Measurements from ENCODE around the gene ADCK1. TPM values are rescaled to one million over a fixed set of nuclear protein-coding genes. Genes with fewer than 3 reads are reported as not detected.

ADCK1 gene
- total RNA-seq, 2 donors from 2014 or later: 6.9 to 7.4 TPM

GRCh38 chr14:77889971-77890442, 90.1 kb downstream of the ADCK1 start:
- 85 to 96% methylated on average over 3 of the region's 3 CpGs for WGBS, 2 experiments (ENCODE audit: insufficient coverage in 1 of 2, insufficient read length in 1 of 2)
- H3K36me3 ChIP-seq (ENCODE audit: control insufficient read depth, insufficient read depth, low read length): no peaks in the 10 kb centered on the region
- Mint-ChIP-seq H3K9me3 (no peaks in the 10 kb centered on the region), H3K27me3 (ENCODE audit: insufficient read depth) (no peaks in the 10 kb centered on the region), H3K36me3 (ENCODE audit: low read depth) (peaks cover 7% of the 10 kb centered on the region), H3K4me3 (no peak overlapping the region), H3K4me1 (no peaks in the 10 kb centered on the region), H3K27ac (no peak overlapping the region)
- H3K4me1 ChIP-seq (ENCODE audit: control insufficient read depth, insufficient read depth, low read length): no peaks in the 10 kb centered on the region
- H3K27me3 ChIP-seq (ENCODE audit: control insufficient read depth, insufficient read depth, low read length, poor library complexity, severe bottlenecking): no peaks in the 10 kb centered on the region
- no peak overlapping the region for H3K9ac ChIP-seq (ENCODE audit: extremely low read depth, low read length, poor library complexity, severe bottlenecking)
- TF ChIP-seq CTCF (conservative IDR thresholded peaks at IDR 0.05): no peak
- no peak overlapping the region for H3K4me3 ChIP-seq (ENCODE audit: low read length)
- DNase-seq: no peak
- no peaks in the 10 kb centered on the region for H3K9me3 ChIP-seq (ENCODE audit: control insufficient read depth, low read length)
- no peak overlapping the region for H3K27ac ChIP-seq (ENCODE audit: low read depth, low read length)

- WGBS, 2 experiments (ENCODE audit: insufficient coverage in 1 of 2, insufficient read length in 1 of 2): 91 to 97% methylated on average over 4 of the region's 4 CpGs
- H3K9me3 ChIP-seq (ENCODE audit: control insufficient read depth, low read length): no peaks in the 10 kb centered on the region
- no peak overlapping the region for H3K4me3 Mint-ChIP-seq
- H3K4me1 Mint-ChIP-seq: no peaks in the 10 kb centered on the region
- DNase-seq: no peak
- H3K4me1 ChIP-seq (ENCODE audit: control insufficient read depth, insufficient read depth, low read length): no peaks in the 10 kb centered on the region
- H3K4me3 ChIP-seq (ENCODE audit: low read length): no peak overlapping the region
- H3K27ac ChIP-seq (ENCODE audit: low read depth, low read length): no peak overlapping the region
- H3K9me3 Mint-ChIP-seq: no peaks in the 10 kb centered on the region
- H3K27me3 Mint-ChIP-seq (ENCODE audit: insufficient read depth): no peaks in the 10 kb centered on the region
- H3K9ac ChIP-seq (ENCODE audit: extremely low read depth, low read length, poor library complexity, severe bottlenecking): no peak overlapping the region
- no peak overlapping the region for H3K27ac Mint-ChIP-seq
- no peaks in the 10 kb centered on the region for H3K27me3 ChIP-seq (ENCODE audit: control insufficient read depth, insufficient read depth, low read length, poor library complexity, severe bottlenecking)
- H3K36me3 ChIP-seq (ENCODE audit: control insufficient read depth, insufficient read depth, low read length): no peaks in the 10 kb centered on the region
- peaks cover 7% of the 10 kb centered on the region for H3K36me3 Mint-ChIP-seq (ENCODE audit: low read depth)
- TF ChIP-seq CTCF (conservative IDR thresholded peaks at IDR 0.05): no peak
Observed at GRCh38 chr14:77890873-77891272, 91.0 kb downstream of the ADCK1 start.

GRCh38 chr14:77892381-77892871, 92.5 kb downstream of the ADCK1 start:
- 99 to 100% methylated on average over 1 to 4 of the region's 4 CpGs for WGBS, 2 experiments (ENCODE audit: insufficient coverage in 1 of 2, insufficient read length in 1 of 2)
- Mint-ChIP-seq H3K36me3 (ENCODE audit: low read depth) (peaks cover 7% of the 10 kb centered on the region), H3K9me3 (no peaks in the 10 kb centered on the region), H3K4me1 (no peaks in the 10 kb centered on the region), H3K4me3 (no peak overlapping the region), H3K27ac (no peak overlapping the region), H3K27me3 (ENCODE audit: insufficient read depth) (no peaks in the 10 kb centered on the region)
- no peaks in the 10 kb centered on the region for H3K27me3 ChIP-seq (ENCODE audit: control insufficient read depth, insufficient read depth, low read length, poor library complexity, severe bottlenecking)
- H3K36me3 ChIP-seq (ENCODE audit: control insufficient read depth, insufficient read depth, low read length): no peaks in the 10 kb centered on the region
- H3K27ac ChIP-seq (ENCODE audit: low read depth, low read length): no peak overlapping the region
- H3K9ac ChIP-seq (ENCODE audit: extremely low read depth, low read length, poor library complexity, severe bottlenecking): no peak overlapping the region
- no peak for DNase-seq
- H3K4me1 ChIP-seq (ENCODE audit: control insufficient read depth, insufficient read depth, low read length): no peaks in the 10 kb centered on the region
- no peak for TF ChIP-seq CTCF (conservative IDR thresholded peaks at IDR 0.05)
- H3K4me3 ChIP-seq (ENCODE audit: low read length): no peak overlapping the region
- H3K9me3 ChIP-seq (ENCODE audit: control insufficient read depth, low read length): no peaks in the 10 kb centered on the region
